Panc1 (cell line): Measurements from ENCODE around the gene CMKLR1. TPM values are rescaled to one million over a fixed set of nuclear protein-coding genes. Genes with fewer than 3 reads are reported as not detected.

Source experiments
- ATAC-seq: fragments of 200-7000 bp; cut with Tn5 transposase; 2 replicates; pipeline ENCODE4 v1.9.1; 2020; ENCODE audit warnings: mild to moderate bottlenecking, moderate library complexity
- BruUV-seq: library from RNA; stranded (reverse); fragments of 400-500 nt; replicated peaks from 2 replicates; lab custom pipeline; 2021; lab: Mats Ljungman, UMichigan
- CTCF ChIA-PET: fragments of 300-600 bp; sonication (Branson Sonifier 250); formaldehyde crosslinking; loops from one replicate; lab custom pipeline; 2022; ENCODE audit warnings: antibody characterized with exemption; lab: Charles Lee
- POLR2A ChIA-PET: fragments of 300-600 bp; sonication (Branson Sonifier 250); formaldehyde crosslinking; loops from one replicate; lab custom pipeline; 2022; ENCODE audit warnings: antibody characterized with exemption; lab: Charles Lee
- DNase-seq: peaks from one replicate; pipeline ENCODE4 v3.0.0-alpha.2; 2010; ENCODE audit warnings: low read depth, low spot score
- H3K27ac ChIP-seq: 2 replicates; pipeline ENCODE4 v1.5.1; 2011; ENCODE audit warnings: mild to moderate bottlenecking, low read length, inconsistent platforms
- H3K27me3 ChIP-seq: fragments of 200-500 bp; sonication (Bioruptor generic); 2 replicates; pipeline ENCODE4 v1.6.0; 2014; ENCODE audit warnings: low read length, inconsistent platforms; ENCODE audit not compliant: control insufficient read depth, insufficient read depth
- H3K36me3 ChIP-seq: fragments of 200-500 bp; sonication (Bioruptor generic); 2 replicates; pipeline ENCODE4 v1.5.1; 2014; ENCODE audit warnings: inconsistent platforms, mild to moderate bottlenecking, low read length, moderate library complexity; ENCODE audit not compliant: control insufficient read depth, insufficient read depth
- H3K4me1 ChIP-seq: 2 replicates; pipeline ENCODE4 v1.5.1; 2011; ENCODE audit warnings: inconsistent platforms, mild to moderate bottlenecking, low read length, moderate library complexity; ENCODE audit not compliant: control insufficient read depth, insufficient read depth
- H3K4me3 ChIP-seq, 2 experiments: 2 replicates each; pipeline ENCODE4 v1.5.1; 2011 to 2012; ENCODE audit warnings: low read depth in 2 of 2, low read length in 2 of 2, mild to moderate bottlenecking in 2 of 2, inconsistent platforms in 1 of 2, moderate library complexity in 1 of 2
- H3K9me3 ChIP-seq: fragments of 200-500 bp; sonication (Bioruptor generic); 2 replicates; pipeline ENCODE4 v1.5.1; 2014; ENCODE audit warnings: low read depth, mild to moderate bottlenecking, inconsistent platforms, low read length, moderate library complexity; ENCODE audit not compliant: control insufficient read depth, insufficient read depth
- POLR2AphosphoS5 ChIP-seq: IDR thresholded peaks from 2 replicates; pipeline ENCODE4 v1.6.1; 2012; ENCODE audit warnings: mild to moderate bottlenecking, low read depth, low read length, moderate library complexity
- SIN3A ChIP-seq: IDR thresholded peaks from 2 replicates; pipeline ENCODE4 v1.6.1; 2012; ENCODE audit warnings: low read depth, mild to moderate bottlenecking, low read length, moderate library complexity, borderline replicate concordance; ENCODE audit not compliant: insufficient read depth
- TCF7L2 ChIP-seq: IDR thresholded peaks from 2 replicates; pipeline ENCODE4 v1.6.1; 2011; ENCODE audit warnings: mild to moderate bottlenecking, low read depth, low read length, inconsistent platforms
- in situ Hi-C: cut with HindIII; loops from 2 replicates; pipeline ENCODE4 v1.10.0; 2016; ENCODE audit warnings: low sequenced_read_pairs, low pct_unique_long_range_greater_than_20kb
- intact Hi-C: fragments of 100-400 bp; cut with micrococcal nuclease; formaldehyde crosslinking; loops from one replicate; pipeline ENCODE4 v1.10.0; 2022; ENCODE audit not compliant: unreplicated experiment
- total RNA-seq: library from RNA; stranded (reverse); gene quantifications from one replicate; pipeline ENCODE4 v1.2.1, GENCODE V29; 2021; ENCODE audit not compliant: unreplicated experiment
- TF ChIP-seq, protein P1 (sequence below): fragments of 450-650 bp; IDR thresholded peaks from 2 replicates; pipeline ENCODE4 v1.5.1; 2017; ENCODE audit warnings: mild to moderate bottlenecking
- TF ChIP-seq, protein P2 (sequence below), 2 experiments: IDR thresholded peaks; 2 replicates each; pipeline ENCODE4 v1.6.1; 2011 to 2012; ENCODE audit warnings: low read depth in 2 of 2, control low read depth in 1 of 2, low read length in 1 of 2, mild to moderate bottlenecking in 1 of 2, moderate library complexity in 1 of 2; ENCODE audit not compliant: insufficient read depth in 1 of 2

Gene CMKLR1
- total RNA-seq, 1 experiment from 2014 or later, result 0.03 TPM

DNA sequence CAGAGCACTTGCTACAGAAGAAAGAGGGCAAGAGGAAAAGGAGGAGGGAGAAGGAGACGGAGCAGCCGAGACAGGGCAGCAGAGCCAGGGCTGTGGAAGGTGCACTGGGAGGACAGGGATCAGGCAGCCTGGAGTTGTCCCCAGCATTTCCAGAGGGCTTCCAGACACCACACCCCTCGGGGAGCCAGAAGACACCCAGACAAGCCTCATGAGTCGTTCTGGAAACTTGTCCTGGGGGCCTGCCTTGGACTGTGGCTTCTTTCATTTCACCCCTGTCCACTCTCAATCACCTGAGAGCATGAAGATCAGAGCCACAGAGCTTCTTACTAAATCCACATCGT lies 14.1 kb downstream of the CMKLR1 start:
- BruUV-seq, result no TSS peak
- no peak for TF ChIP-seq SIN3A
- TF ChIP-seq, protein P1, sequence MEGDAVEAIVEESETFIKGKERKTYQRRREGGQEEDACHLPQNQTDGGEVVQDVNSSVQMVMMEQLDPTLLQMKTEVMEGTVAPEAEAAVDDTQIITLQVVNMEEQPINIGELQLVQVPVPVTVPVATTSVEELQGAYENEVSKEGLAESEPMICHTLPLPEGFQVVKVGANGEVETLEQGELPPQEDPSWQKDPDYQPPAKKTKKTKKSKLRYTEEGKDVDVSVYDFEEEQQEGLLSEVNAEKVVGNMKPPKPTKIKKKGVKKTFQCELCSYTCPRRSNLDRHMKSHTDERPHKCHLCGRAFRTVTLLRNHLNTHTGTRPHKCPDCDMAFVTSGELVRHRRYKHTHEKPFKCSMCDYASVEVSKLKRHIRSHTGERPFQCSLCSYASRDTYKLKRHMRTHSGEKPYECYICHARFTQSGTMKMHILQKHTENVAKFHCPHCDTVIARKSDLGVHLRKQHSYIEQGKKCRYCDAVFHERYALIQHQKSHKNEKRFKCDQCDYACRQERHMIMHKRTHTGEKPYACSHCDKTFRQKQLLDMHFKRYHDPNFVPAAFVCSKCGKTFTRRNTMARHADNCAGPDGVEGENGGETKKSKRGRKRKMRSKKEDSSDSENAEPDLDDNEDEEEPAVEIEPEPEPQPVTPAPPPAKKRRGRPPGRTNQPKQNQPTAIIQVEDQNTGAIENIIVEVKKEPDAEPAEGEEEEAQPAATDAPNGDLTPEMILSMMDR, result no peak
- TF ChIP-seq, protein P2, sequence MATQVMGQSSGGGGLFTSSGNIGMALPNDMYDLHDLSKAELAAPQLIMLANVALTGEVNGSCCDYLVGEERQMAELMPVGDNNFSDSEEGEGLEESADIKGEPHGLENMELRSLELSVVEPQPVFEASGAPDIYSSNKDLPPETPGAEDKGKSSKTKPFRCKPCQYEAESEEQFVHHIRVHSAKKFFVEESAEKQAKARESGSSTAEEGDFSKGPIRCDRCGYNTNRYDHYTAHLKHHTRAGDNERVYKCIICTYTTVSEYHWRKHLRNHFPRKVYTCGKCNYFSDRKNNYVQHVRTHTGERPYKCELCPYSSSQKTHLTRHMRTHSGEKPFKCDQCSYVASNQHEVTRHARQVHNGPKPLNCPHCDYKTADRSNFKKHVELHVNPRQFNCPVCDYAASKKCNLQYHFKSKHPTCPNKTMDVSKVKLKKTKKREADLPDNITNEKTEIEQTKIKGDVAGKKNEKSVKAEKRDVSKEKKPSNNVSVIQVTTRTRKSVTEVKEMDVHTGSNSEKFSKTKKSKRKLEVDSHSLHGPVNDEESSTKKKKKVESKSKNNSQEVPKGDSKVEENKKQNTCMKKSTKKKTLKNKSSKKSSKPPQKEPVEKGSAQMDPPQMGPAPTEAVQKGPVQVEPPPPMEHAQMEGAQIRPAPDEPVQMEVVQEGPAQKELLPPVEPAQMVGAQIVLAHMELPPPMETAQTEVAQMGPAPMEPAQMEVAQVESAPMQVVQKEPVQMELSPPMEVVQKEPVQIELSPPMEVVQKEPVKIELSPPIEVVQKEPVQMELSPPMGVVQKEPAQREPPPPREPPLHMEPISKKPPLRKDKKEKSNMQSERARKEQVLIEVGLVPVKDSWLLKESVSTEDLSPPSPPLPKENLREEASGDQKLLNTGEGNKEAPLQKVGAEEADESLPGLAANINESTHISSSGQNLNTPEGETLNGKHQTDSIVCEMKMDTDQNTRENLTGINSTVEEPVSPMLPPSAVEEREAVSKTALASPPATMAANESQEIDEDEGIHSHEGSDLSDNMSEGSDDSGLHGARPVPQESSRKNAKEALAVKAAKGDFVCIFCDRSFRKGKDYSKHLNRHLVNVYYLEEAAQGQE (IDR thresholded peaks at IDR 0.05; ENCODE audit: insufficient read depth in 1 of 2, low read depth in 2 of 2, low read length in 1 of 2), result no peak
- no peak for TF ChIP-seq TCF7L2
- no peak for TF ChIP-seq POLR2AphosphoS5
- in situ Hi-C loops, result no loop called here

DNA sequence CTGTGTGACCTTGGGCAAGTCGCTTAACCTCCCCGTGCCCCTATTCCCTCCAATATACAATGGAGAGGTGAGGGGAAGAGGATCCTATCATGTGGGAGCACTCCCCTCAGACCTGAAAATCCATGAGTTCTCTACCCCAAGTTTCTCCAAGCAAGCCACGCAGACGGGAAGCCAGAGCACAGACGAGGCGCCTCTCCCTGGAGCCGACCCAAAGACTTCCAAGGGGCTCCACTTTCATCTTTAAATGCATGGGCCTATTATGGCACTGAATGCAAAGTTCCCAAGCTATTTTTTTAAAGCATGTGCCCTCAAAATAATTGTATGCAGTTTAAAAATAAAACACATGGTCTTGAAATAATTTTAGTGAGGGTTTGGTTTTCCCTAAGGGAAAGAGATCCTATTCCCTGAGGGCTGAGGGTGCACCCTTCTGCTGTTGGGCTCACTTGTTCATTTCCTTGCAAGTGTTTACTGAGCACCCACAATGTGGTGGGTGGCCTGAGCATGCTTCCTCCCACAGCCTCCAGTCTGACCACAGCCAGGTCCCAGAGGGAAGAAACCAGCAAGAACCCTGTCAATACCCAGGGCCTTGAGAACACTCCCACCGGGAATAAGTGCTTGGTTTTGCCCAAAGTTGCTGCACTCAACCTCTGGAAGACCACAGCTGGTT lies 14.6 kb downstream of the CMKLR1 start:
- BruUV-seq, result no TSS peak
- no peak overlapping the region for H3K27ac ChIP-seq
- intact Hi-C loops, result no loop called here
- in situ Hi-C loops, result no loop called here
- ChIA-PET CTCF (no interaction called here), POLR2A (no interaction called here)
- no peak for DNase-seq
- no peak for ATAC-seq
- H3K9me3 ChIP-seq, result no peaks in the 10 kb centered on the region
- H3K4me1 ChIP-seq, result no peaks in the 10 kb centered on the region
- TF ChIP-seq SIN3A, result no peak
- TF ChIP-seq TCF7L2, result no peak
- TF ChIP-seq, protein P2 (IDR thresholded peaks at IDR 0.05; ENCODE audit: insufficient read depth in 1 of 2, low read depth in 2 of 2, low read length in 1 of 2), result no peak
- TF ChIP-seq, protein P1, result no peak
- no peak for TF ChIP-seq POLR2AphosphoS5
- no peak overlapping the region for H3K4me3 ChIP-seq
- no peaks in the 10 kb centered on the region for H3K36me3 ChIP-seq
- no peaks in the 10 kb centered on the region for H3K27me3 ChIP-seq

More for the DNA sequence above, 14.1 kb downstream of the CMKLR1 start:
- no peaks in the 10 kb centered on the region for H3K4me1 ChIP-seq
- DNase-seq (no peak), ATAC-seq (no peak)
- no peaks in the 10 kb centered on the region for H3K9me3 ChIP-seq
- ChIA-PET CTCF (no interaction called here), POLR2A (no interaction called here)
- H3K36me3 ChIP-seq, result no peaks in the 10 kb centered on the region
- intact Hi-C loops, result no loop called here
- H3K27ac ChIP-seq, result no peak overlapping the region
- no peaks in the 10 kb centered on the region for H3K27me3 ChIP-seq
- no peak overlapping the region for H3K4me3 ChIP-seq
